ENCODE measurements around the gene NTSR1.

Gene NTSR1

GRCh38 chr20:62697468-62697912, 11.1 kb upstream of the NTSR1 start:
- TF ChIP-seq CTCF (IDR thresholded peaks at IDR 0.05; ENCODE audit: control insufficient read depth, extremely low read depth, insufficient read depth) = no peak
- no peak for DNase-seq (ENCODE audit: low read depth)
- H3K4me3 ChIP-seq (ENCODE audit: low read depth, low read length) = no peak overlapping the region

DNA sequence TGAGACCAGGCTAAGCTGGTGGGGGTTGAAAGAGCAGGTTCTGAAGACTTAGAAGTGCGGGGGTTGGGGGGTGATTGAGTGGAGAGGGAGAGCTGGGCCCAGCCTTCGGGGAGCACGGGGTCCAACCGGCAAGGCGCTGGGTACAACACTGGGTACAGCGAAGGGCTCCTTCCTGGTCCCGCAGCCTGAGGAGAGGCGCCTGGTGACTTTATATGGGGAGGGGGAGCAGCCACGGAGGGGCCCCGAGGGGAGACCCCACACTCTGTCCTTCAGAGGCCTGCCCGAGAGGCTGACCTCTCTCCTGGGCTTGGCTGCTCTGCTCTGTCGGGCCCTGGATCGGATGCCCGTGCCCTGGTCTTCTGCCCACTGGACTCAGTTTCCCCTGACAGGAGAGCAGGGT, 10.4 kb upstream of the NTSR1 start:
- DNase-seq (ENCODE audit: low read depth) = no peak
- no peak overlapping the region for H3K4me3 ChIP-seq (ENCODE audit: low read depth, low read length)
- TF ChIP-seq CTCF (IDR thresholded peaks at IDR 0.05; ENCODE audit: control insufficient read depth, extremely low read depth, insufficient read depth) = no peak

DNA sequence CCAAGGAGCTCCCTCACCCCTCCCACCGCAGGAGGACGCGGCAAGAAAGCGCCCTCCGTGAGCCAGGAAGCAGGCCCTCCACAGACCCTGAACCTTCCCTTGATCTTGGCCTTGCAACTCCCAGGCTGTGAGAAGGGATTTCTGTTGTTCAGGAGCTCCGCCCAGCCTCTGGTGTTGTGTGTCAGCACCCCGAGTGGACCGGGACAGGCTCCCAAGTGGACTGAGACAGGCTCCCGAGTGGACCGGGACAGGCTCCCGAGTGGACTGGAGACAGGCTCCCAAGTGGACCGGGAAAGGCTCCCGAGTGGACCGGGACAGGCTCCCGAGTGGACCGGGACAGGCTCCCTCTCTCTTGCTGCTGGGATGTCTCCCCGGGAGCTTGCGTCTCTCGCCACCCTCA, 9.3 kb upstream of the NTSR1 start:
- TF ChIP-seq CTCF (IDR thresholded peaks at IDR 0.05; ENCODE audit: control insufficient read depth, extremely low read depth, insufficient read depth) = no peak
- no peak overlapping the region for H3K4me3 ChIP-seq (ENCODE audit: low read depth, low read length)
- DNase-seq (ENCODE audit: low read depth) = no peak

DNA sequence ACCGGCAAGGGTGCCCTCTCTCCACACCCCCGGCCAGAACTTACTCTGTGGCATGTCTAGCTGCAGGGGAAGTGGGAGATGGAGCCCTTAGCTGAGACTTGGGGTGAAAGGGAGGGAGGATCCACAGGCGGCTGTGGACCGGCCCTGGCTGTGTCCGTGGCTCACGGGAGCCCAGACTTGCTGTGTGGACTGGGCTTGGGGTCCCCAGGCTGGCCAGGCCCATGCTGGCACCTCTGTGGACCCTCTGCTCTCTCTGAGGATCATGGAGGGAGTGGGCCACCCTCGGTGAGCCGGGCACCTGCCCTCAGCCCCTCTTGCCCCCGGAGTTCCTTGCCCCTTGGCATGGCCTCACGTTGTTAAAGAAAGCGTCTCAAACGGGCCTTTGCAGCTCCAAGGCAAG, 8.9 kb upstream of the NTSR1 start:
- DNase-seq (ENCODE audit: low read depth) = no peak
- no peak for TF ChIP-seq CTCF (IDR thresholded peaks at IDR 0.05; ENCODE audit: control insufficient read depth, extremely low read depth, insufficient read depth)
- H3K4me3 ChIP-seq (ENCODE audit: low read depth, low read length) = no peak overlapping the region

GRCh38 chr20:62700261-62700930, 8.2 kb upstream of the NTSR1 start:
- H3K4me3 ChIP-seq (ENCODE audit: low read depth, low read length) = no peak overlapping the region
- no peak for DNase-seq (ENCODE audit: low read depth)
- no peak for TF ChIP-seq CTCF (IDR thresholded peaks at IDR 0.05; ENCODE audit: control insufficient read depth, extremely low read depth, insufficient read depth)

DNA sequence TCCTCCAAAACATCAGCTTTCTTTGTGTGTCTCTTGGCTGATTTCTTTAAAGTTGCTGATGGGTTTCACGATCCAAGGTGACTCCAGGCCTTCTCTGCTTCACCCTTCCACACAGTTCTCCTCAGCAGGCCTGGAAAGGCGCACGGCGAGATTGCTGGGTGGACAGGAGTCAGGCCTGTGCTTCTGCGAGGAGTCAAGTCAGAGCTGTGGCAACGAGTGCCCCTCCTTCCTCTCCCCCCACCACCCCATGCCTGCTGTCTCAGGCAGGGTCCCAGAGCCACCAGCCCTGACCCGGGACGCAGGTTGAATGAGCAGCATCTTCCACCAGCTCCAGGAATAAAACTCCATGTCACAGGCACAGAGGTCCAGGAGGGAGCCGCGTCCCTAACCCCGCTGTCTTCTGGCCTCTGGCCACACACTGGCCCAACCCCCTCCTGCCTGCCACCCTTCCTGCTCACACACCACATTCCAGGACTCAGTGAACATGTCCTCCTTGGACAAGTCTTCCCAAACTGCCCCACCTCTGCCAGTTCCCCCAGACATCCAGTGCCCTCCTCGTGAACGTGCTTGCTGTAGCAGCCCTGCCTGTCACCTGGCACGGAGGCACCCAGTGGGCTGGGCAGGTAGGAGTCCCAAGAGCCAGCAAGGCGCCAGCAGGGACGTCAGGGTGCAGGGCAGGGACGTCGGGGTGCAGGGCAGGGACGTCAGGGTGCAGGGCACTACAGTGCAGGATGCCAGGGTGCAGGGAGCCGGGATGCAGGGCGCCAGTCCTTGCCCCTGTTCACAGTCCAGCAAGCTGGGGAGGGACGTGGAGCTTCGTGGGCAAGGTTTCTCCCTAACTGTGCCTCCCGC, 7.2 kb upstream of the NTSR1 start:
- no peak for DNase-seq (ENCODE audit: low read depth)

More for the DNA sequence above, 7.2 kb upstream of the NTSR1 start:
- no peak for TF ChIP-seq CTCF (IDR thresholded peaks at IDR 0.05; ENCODE audit: control insufficient read depth, extremely low read depth, insufficient read depth)
- no peak overlapping the region for H3K4me3 ChIP-seq (ENCODE audit: low read depth, low read length)
